Neuron (in vitro differentiated cells): Measurements from ENCODE around the gene UBA1.

Source experiments
- H2AFZ ChIP-seq: one replicate; pipeline ENCODE4 v1.6.1; 2013; ENCODE audit warnings: low read depth, mild to moderate bottlenecking, inconsistent platforms, low read length, moderate library complexity
- H3K27me3 ChIP-seq: one replicate; pipeline ENCODE4 v1.6.1; 2013; ENCODE audit warnings: low read length; ENCODE audit not compliant: insufficient read depth
- H3K36me3 ChIP-seq: one replicate; pipeline ENCODE4 v1.6.1; 2013; ENCODE audit warnings: low read length; ENCODE audit not compliant: insufficient read depth
- H3K4me1 ChIP-seq: one replicate; pipeline ENCODE4 v1.6.1; 2013; ENCODE audit warnings: low read length; ENCODE audit not compliant: insufficient read depth
- H3K4me3 ChIP-seq: 2 replicates; pipeline ENCODE4 v1.5.1; 2013; ENCODE audit warnings: mild to moderate bottlenecking, low read length, moderate library complexity
- H3K9me3 ChIP-seq: one replicate; pipeline ENCODE4 v1.6.1; 2013; ENCODE audit warnings: low read length

UBA1 gene

DNA sequence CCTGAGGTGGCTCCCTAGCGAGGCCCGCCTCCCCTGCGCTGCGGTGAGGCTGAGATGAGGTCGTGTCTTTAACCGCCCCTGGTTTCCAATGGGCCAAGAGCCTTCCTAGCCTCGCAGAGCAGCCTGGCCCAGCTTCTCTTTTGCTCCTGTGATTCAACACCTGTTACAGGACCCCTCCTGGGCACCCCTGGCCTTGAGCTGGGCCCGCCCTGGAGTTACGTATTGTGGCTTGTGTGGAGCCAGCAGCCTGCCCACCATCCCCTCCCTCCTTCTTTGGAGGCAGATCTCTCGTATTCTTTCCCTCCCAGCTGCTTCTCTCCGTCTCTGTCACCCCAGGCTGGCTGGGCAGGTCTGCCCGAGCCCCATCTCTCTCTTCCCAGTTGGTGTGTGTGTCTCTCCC is 19.3 kb upstream of the UBA1 start:
- H3K9me3 ChIP-seq = no peaks in the 10 kb centered on the region
- peaks cover 49% of the 10 kb centered on the region for H3K36me3 ChIP-seq
- peaks cover 30% of the 10 kb centered on the region for H3K27me3 ChIP-seq

DNA sequence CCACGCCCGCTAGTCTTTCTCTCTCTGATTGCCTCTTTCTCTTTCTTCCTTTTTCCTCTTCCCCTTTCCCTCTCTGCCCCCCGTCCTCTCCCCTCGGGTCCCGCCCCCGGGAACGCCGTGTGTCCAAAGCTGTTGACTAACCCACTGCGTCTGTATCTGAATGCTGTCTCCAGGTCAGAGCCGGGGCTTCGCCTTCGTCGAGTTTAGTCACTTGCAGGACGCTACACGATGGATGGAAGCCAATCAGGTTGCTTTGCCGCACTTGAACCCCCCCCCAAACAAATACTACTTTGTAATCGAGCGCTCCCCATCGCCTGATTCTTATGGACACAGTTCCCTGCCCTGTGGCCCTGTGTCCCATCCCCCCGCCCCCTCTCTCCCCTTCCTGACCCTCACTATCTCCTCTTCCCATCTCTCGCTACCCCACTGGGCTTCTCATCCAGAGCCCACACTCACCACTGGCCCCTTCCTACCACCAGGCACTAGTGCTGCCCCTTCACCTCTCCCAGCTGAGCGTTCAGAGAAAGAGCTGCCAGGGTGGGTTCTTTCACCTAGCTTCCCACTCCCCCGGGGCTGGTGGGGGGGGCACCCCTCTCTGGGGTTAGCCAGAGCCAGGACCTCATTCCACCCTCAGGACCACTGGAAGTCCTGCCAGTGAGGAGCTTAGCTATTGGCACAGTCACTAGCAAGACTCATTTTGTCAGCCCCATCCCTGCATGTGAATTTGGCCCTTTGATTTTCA is 18.6 kb upstream of the UBA1 start:
- Histone ChIP-seq H2AFZ (no peak overlapping the region), H3K9me3 (no peaks in the 10 kb centered on the region), H3K27me3 (peaks cover 32% of the 10 kb centered on the region), H3K4me3 (no peak overlapping the region), H3K4me1 (no peaks in the 10 kb centered on the region), H3K36me3 (peaks cover 51% of the 10 kb centered on the region)

More for the DNA sequence above, 19.3 kb upstream of the UBA1 start:
- Histone ChIP-seq H2AFZ (no peak overlapping the region), H3K4me1 (no peaks in the 10 kb centered on the region), H3K4me3 (no peak overlapping the region)

DNA sequence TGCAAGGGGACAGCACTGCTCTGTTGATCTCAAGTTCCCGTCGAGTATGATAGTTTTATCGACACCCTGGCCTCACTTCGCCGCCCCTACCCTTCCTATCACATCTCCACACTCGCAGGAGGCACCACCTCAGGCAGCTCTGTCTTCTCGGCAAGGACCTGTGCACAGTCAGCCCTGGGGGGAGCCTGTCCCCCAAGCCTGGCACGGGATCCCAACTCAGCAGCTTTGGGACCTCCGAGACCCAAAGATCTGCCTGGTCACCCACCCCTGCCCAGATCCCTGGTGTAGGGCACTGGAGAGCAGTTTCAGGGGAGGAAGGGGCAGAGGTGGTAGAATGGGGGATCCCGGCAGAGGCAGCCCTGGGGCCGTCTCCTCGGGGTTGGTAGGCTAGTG is 18.0 kb upstream of the UBA1 start:
- H3K4me1 ChIP-seq = no peaks in the 10 kb centered on the region
- no peak overlapping the region for H2AFZ ChIP-seq
- peaks cover 27% of the 10 kb centered on the region for H3K27me3 ChIP-seq
- H3K4me3 ChIP-seq = no peak overlapping the region
- H3K9me3 ChIP-seq = no peaks in the 10 kb centered on the region
- peaks cover 50% of the 10 kb centered on the region for H3K36me3 ChIP-seq

- Histone ChIP-seq H3K27me3 (peaks cover 27% of the 10 kb centered on the region), H3K9me3 (no peaks in the 10 kb centered on the region), H3K4me3 (no peak overlapping the region), H3K36me3 (peaks cover 50% of the 10 kb centered on the region), H2AFZ (no peak overlapping the region), H3K4me1 (no peaks in the 10 kb centered on the region)
Measured at GRCh38 chrX:47176101-47176740, 17.4 kb upstream of the UBA1 start.

DNA sequence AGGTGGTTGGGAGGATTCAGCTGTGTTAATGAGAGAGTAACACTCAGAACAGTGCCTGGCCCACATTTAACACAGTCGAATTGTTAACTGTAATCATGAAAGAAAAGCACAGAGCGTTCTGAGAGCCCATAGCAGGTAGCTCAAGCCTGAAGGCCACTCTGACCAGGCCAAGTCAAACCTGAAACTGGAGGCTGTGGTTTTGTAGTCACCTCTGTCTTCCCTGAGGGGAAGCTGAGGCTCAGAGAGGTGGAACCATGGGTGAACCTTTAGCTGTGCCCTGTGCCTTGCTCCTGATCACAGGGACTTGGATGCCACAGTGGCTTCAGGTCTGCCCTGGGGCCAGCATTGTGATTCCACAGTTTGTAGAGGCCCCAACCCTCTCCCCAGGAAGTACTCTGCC is 16.6 kb upstream of the UBA1 start:
- Histone ChIP-seq H3K36me3 (peaks cover 50% of the 10 kb centered on the region), H3K4me3 (no peak overlapping the region), H3K4me1 (no peaks in the 10 kb centered on the region), H3K9me3 (no peaks in the 10 kb centered on the region), H2AFZ (no peak overlapping the region), H3K27me3 (peaks cover 29% of the 10 kb centered on the region)

DNA sequence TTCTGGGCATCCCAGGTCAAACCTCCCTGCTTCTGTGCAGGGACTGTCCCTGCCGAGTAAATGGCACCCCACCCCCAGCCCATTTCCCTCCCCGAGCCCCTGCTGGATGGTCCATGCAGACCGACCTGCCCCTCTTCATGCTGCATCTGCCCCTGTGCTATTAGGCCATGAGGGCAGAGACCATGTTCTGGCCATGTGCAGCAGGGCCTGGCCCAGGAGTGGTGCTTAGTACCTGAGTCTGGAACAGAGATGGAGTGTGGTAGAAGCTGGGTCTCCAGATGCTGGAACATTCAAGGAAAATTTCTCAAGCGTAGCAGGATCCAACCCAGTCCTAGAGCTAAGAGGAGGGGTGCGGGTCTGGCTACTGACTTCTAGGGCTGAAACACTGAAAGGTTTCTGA is 15.3 kb upstream of the UBA1 start:
- peaks cover 44% of the 10 kb centered on the region for H3K36me3 ChIP-seq
- H2AFZ ChIP-seq = no peak overlapping the region
- no peaks in the 10 kb centered on the region for H3K9me3 ChIP-seq
- no peak overlapping the region for H3K4me3 ChIP-seq
- no peaks in the 10 kb centered on the region for H3K4me1 ChIP-seq
- H3K27me3 ChIP-seq = peaks cover 27% of the 10 kb centered on the region

DNA sequence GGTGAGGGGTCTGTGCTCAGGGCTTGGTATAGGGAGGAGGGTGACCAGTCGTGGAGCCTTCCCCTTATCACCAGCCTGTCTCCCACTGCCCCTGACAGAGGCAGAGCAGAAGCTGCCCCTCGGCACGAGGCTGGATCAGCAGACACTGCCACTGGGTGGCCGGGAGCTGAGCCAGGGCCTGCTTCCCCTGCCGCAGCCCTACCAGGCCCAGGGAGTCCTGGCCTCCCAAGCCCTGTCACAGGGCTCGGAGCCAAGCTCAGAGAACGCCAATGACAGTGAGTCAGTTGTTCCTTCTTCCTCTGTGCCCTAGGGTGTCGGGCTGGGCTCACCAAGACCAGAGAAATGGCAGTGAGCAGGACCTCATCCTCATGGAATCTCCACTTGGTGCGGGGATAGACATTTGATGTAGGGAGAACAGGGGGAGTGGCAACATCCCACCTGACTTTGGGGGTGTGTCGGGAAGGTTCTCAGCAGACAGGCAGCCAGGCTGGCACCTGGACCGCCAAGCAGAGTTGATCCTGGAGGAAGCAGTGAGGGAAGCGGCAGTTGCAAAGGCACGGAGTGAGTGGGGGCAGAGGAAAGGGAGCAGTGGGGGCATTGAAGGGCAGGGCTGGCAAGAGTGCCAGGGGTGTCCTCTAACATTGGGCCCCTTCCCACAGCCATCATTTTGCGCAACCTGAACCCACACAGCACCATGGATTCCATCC is 14.3 kb upstream of the UBA1 start:
- Histone ChIP-seq H3K36me3 (peaks cover 41% of the 10 kb centered on the region), H3K4me1 (no peaks in the 10 kb centered on the region), H3K27me3 (peaks cover 26% of the 10 kb centered on the region), H2AFZ (no peak overlapping the region), H3K9me3 (no peaks in the 10 kb centered on the region), H3K4me3 (no peak overlapping the region)

- Histone ChIP-seq H2AFZ (no peak overlapping the region), H3K9me3 (no peaks in the 10 kb centered on the region), H3K4me3 (no peak overlapping the region), H3K4me1 (no peaks in the 10 kb centered on the region), H3K27me3 (peaks cover 26% of the 10 kb centered on the region), H3K36me3 (peaks cover 46% of the 10 kb centered on the region)
Measured at GRCh38 chrX:47179928-47180255, 13.7 kb upstream of the UBA1 start.

DNA sequence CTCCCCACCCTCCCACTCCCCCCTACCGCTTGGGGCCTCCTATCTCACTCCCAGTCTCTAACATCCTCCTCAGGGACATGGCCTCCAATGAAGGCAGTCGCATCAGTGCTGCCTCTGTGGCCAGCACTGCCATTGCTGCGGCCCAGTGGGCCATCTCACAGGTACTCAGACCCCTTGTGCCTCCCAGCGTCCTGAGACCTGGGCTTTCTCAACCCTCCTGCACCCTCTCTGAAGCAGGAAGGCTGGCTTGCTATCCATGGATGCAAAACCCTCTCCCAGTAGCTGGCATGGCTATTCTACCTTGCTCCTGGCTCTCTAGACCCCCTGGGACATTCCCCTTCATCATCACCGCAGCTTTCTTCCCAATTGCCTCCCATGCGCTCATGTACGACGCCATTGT is 13.3 kb upstream of the UBA1 start:
- H3K36me3 ChIP-seq = peaks cover 47% of the 10 kb centered on the region
- no peaks in the 10 kb centered on the region for H3K4me1 ChIP-seq
- no peak overlapping the region for H2AFZ ChIP-seq
- H3K27me3 ChIP-seq = peaks cover 26% of the 10 kb centered on the region
- H3K4me3 ChIP-seq = no peak overlapping the region
- no peaks in the 10 kb centered on the region for H3K9me3 ChIP-seq

- no peaks in the 10 kb centered on the region for H3K9me3 ChIP-seq
- no peaks in the 10 kb centered on the region for H3K4me1 ChIP-seq
- peaks cover 26% of the 10 kb centered on the region for H3K27me3 ChIP-seq
- H3K4me3 ChIP-seq = no peak overlapping the region
- no peak overlapping the region for H2AFZ ChIP-seq
- H3K36me3 ChIP-seq = peaks cover 49% of the 10 kb centered on the region
Measured at GRCh38 chrX:47181301-47181700, 12.3 kb upstream of the UBA1 start.

DNA sequence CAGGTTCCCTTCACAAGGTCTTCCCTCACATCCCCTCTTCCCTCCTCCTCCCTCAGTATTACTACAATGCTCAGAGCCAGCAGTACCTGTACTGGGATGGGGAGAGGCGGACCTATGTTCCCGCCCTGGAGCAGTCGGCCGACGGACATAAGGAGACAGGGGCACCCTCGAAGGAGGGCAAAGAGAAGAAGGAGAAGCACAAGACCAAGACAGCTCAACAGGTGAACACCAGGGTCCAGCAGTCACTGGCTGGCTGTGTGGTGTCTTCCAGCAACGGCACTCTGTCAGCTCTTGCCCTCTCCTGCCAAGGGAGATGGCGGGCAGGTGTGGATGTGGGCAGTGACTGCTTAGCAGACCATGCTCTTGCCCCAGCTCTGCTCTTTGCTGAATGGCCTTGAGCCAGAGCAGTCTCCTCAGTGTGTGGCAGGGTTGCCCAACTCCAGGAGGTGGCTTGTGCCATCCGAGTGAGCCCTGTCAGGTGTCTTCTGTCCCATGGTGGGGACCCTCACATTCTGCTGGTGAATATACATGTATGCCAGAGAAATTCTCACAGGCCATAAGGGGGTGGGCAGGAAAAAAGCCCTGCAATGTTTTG is 11.4 kb upstream of the UBA1 start:
- H3K36me3 ChIP-seq = peaks cover 50% of the 10 kb centered on the region
- H2AFZ ChIP-seq = no peak overlapping the region
- no peak overlapping the region for H3K4me3 ChIP-seq
- H3K4me1 ChIP-seq = no peaks in the 10 kb centered on the region
- no peaks in the 10 kb centered on the region for H3K9me3 ChIP-seq
- H3K27me3 ChIP-seq = peaks cover 26% of the 10 kb centered on the region

DNA sequence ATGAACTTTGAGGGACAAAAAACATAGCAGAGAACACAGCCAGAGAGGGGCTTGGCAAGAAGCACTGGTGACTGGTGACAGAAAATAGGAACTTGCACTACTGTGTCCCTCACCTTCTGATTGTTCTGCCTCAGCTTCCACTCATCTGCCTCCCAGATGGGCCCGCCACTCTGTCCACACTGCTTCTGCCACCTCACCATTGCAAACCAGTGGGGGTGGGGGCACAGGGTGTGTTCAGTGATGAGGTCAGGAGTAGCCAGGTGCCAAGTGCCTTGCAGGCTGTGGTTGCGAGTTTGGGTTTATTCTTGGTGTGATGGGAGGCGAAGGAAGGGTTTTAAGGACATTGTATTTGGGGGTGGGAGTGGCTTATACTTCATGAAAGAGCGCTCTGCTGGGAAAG is 9.1 kb upstream of the UBA1 start:
- Histone ChIP-seq H3K36me3 (peaks cover 32% of the 10 kb centered on the region), H3K27me3 (peaks cover 13% of the 10 kb centered on the region), H3K4me1 (no peaks in the 10 kb centered on the region), H2AFZ (no peak overlapping the region), H3K9me3 (no peaks in the 10 kb centered on the region), H3K4me3 (no peak overlapping the region)

- Histone ChIP-seq H3K36me3 (peaks cover 28% of the 10 kb centered on the region), H2AFZ (no peak overlapping the region), H3K4me3 (no peak overlapping the region), H3K27me3 (peaks cover 12% of the 10 kb centered on the region), H3K4me1 (no peaks in the 10 kb centered on the region), H3K9me3 (no peaks in the 10 kb centered on the region)
Measured at GRCh38 chrX:47185241-47185640, 8.4 kb upstream of the UBA1 start.
